Measurements from ENCODE around the gene SLC22A2. TPM values are rescaled to one million over a fixed set of nuclear protein-coding genes. Genes with fewer than 3 reads are reported as not detected.

The SLC22A2 gene
- total and polyA plus RNA-seq, 2 of the 13 experiments (the other 11 are each of a cell fraction or from before 2014, with no cell fraction given): not detected

- Histone ChIP-seq H3K4me1 (ENCODE audit: insufficient read depth, low read length) (peaks cover 10% of the 10 kb centered on the region), H3K79me2 (ENCODE audit: insufficient read depth, low read length) (no peaks in the 10 kb centered on the region), H3K27me3 (ENCODE audit: control insufficient read depth in 1 of 2, insufficient read depth in 2 of 2, low read length in 2 of 2) (peaks cover 0 to 4% of the 10 kb centered on the region in 2 experiments; a peak in 1 of 5 replicates), H3K9me3 (ENCODE audit: low read length) (peaks cover 5% of the 10 kb centered on the region; the same call in 1 of the 2 replicates), H2AFZ (ENCODE audit: low read length) (no peak overlapping the region), H3K27ac (ENCODE audit: extremely low read length, insufficient read depth, low read length) (no peak overlapping the region), H3K9ac (ENCODE audit: insufficient read depth, low read depth, low read length) (no peak overlapping the region), H3K4me3 (replicated peaks in 1 of 3; ENCODE audit: insufficient read depth in 1 of 3, low read depth in 2 of 3, low read length in 3 of 3) (no peak overlapping the region), H3K36me3 (replicated peaks in 1 of 2; ENCODE audit: control insufficient read depth in 1 of 2, insufficient read depth in 2 of 2, low read length in 2 of 2) (no peaks in the 10 kb centered on the region), H4K20me1 (ENCODE audit: insufficient read depth, low read length) (no peaks in the 10 kb centered on the region), H3K4me2 (ENCODE audit: low read depth, low read length) (no peak overlapping the region)
- no peak for ATAC-seq
- ChIA-PET POLR2A (no interaction called here), CTCF (ENCODE audit: low intra/inter-chr PET ratio, low total read pairs) (no interaction called here)
- FAIRE-seq: no peak
- intact Hi-C loops (cut with micrococcal nuclease; ENCODE audit: unreplicated experiment): no loop called here
- TF ChIP-seq ZNF772 (CRISPR knock-in tag; IDR thresholded peaks at IDR 0.05): no peak
- no peak for TF ChIP-seq ZNF704 (CRISPR knock-in tag; IDR thresholded peaks at IDR 0.05; ENCODE audit: borderline replicate concordance)
- TF ChIP-seq TCF12 (IDR thresholded peaks at IDR 0.05): no peak
- TF ChIP-seq TCF12 (CRISPR knock-in tag; IDR thresholded peaks at IDR 0.05): no peak
- no peak for TF ChIP-seq ZBTB43 (CRISPR knock-in tag; conservative IDR thresholded peaks at IDR 0.05)
- TF ChIP-seq ZNF329 (CRISPR knock-in tag; IDR thresholded peaks at IDR 0.05; ENCODE audit: low read depth): no peak
- TF ChIP-seq KAT8 (CRISPR knock-in tag; IDR thresholded peaks at IDR 0.05): no peak
- no peak for TF ChIP-seq ZNF790 (CRISPR knock-in tag; IDR thresholded peaks at IDR 0.05; ENCODE audit: borderline replicate concordance)
- no peak for TF ChIP-seq TAF1 (CRISPR knock-in tag; IDR thresholded peaks at IDR 0.05)
- no peak for TF ChIP-seq ZNF839 (CRISPR knock-in tag; IDR thresholded peaks at IDR 0.05; ENCODE audit: borderline replicate concordance)
- no peak for TF ChIP-seq ZBTB25 (CRISPR knock-in tag; IDR thresholded peaks at IDR 0.05)
- DNase-seq (ENCODE audit: low spot score): no peak
- no TSS peak for BruUV-seq (replicated peaks)
- 0% methylated on average over 2 of the region's 2 CpGs for WGBS (ENCODE audit: low lambda C conversion rate)
- in situ Hi-C loops (cut with HindIII; ENCODE audit: extremely low pct_ligation_motif_present, low pct_unique_long_range_greater_than_20kb): no loop called here
Observed at GRCh38 chr6:160202411-160202810, 56.2 kb downstream of the SLC22A2 start.

Data from HepG2 (cell line).